HepG2 (cell line): ENCODE data around the gene SSMEM1. TPM values are rescaled to one million over a fixed set of nuclear protein-coding genes. Genes with fewer than 3 reads are reported as not detected.

Source experiments
- ATF2 ChIP-seq: sonication (generic); formaldehyde crosslinking; IDR thresholded peaks from 2 replicates; pipeline ENCODE4 v1.4.0; 2020; ENCODE audit warnings: missing genetic modification reagents
- BRF2 ChIP-seq: sonication (generic); formaldehyde crosslinking; IDR thresholded peaks from 2 replicates; pipeline ENCODE4 v1.8.1; 2022; ENCODE audit warnings: mild to moderate bottlenecking, missing genetic modification reagents
- HNRNPH1 ChIP-seq: fragments of 200-400 bp; formaldehyde crosslinking; optimal IDR thresholded peaks from 2 replicates; pipeline ENCODE3; 2017; ENCODE audit warnings: mild to moderate bottlenecking, low read depth, low read length
- JUND ChIP-seq: sonication (generic); formaldehyde crosslinking; IDR thresholded peaks from 2 replicates; pipeline ENCODE4 v1.8.0; 2022; ENCODE audit warnings: mild to moderate bottlenecking, missing genetic modification reagents
- KLF12 ChIP-seq: sonication (generic); formaldehyde crosslinking; IDR thresholded peaks from 2 replicates; pipeline ENCODE4 v1.4.0; 2020; ENCODE audit warnings: missing genetic modification reagents, borderline replicate concordance
- NFKB2 ChIP-seq: sonication (generic); formaldehyde crosslinking; IDR thresholded peaks from 2 replicates; pipeline ENCODE4 v1.4.0; 2020; ENCODE audit warnings: missing genetic modification reagents, borderline replicate concordance
- PRDM10 ChIP-seq: sonication (generic); formaldehyde crosslinking; IDR thresholded peaks from 2 replicates; pipeline ENCODE4 v1.4.0; 2020; ENCODE audit warnings: low read depth, missing genetic modification reagents
- TFDP2 ChIP-seq: sonication (generic); formaldehyde crosslinking; IDR thresholded peaks from 2 replicates; pipeline ENCODE4 v1.4.0; 2020; ENCODE audit warnings: missing genetic modification reagents
- TRAFD1 ChIP-seq: sonication (generic); formaldehyde crosslinking; IDR thresholded peaks from 2 replicates; pipeline ENCODE4 v1.5.1; 2020; ENCODE audit warnings: missing genetic modification reagents, mild to moderate bottlenecking, borderline replicate concordance
- YY1 ChIP-seq: IDR thresholded peaks from 2 replicates; pipeline ENCODE4 v1.6.1; 2011; ENCODE audit warnings: low read length, low read depth, moderate library complexity, mild to moderate bottlenecking; ENCODE audit not compliant: insufficient read depth, insufficient replicate concordance
- ZKSCAN5 ChIP-seq: sonication (generic); formaldehyde crosslinking; IDR thresholded peaks from 2 replicates; pipeline ENCODE4 v1.5.1; 2020; ENCODE audit warnings: mild to moderate bottlenecking, missing genetic modification reagents
- ZNF382 ChIP-seq: sonication (generic); formaldehyde crosslinking; IDR thresholded peaks from 2 replicates; pipeline ENCODE4 v1.5.0; 2020; ENCODE audit warnings: missing genetic modification reagents, mild to moderate bottlenecking, borderline replicate concordance
- ZNF503 ChIP-seq: sonication (generic); formaldehyde crosslinking; IDR thresholded peaks from 2 replicates; pipeline ENCODE4 v1.4.0; 2020; ENCODE audit warnings: missing genetic modification reagents
- ZNF550 ChIP-seq: sonication (generic); formaldehyde crosslinking; IDR thresholded peaks from 2 replicates; pipeline ENCODE4 v1.4.0; 2020; ENCODE audit warnings: mild to moderate bottlenecking, missing genetic modification reagents, borderline replicate concordance
- ZZZ3 ChIP-seq: sonication (generic); formaldehyde crosslinking; IDR thresholded peaks from 2 replicates; pipeline ENCODE4 v1.4.0; 2020; ENCODE audit warnings: missing genetic modification reagents, mild to moderate bottlenecking, borderline replicate concordance
- polyA plus RNA-seq, 8 experiments: library from polyadenylated mRNA; depleted of rRNA in 3 of 8; stranded (reverse) in 7 of 8; unstranded in 1 of 8; fragments of >200 nt; fragmentation: Illumina TruSeq in 4 of 8; extraction: Trizol in 4 of 8; gene quantifications; 2 replicates each; pipeline versions ENCODE4 v1.2.1 to v1.2.3, GENCODE V29; 2011 to 2016; ENCODE audit warnings: low read depth in 4 of 8, missing spikeins in 1 of 8, mixed read lengths in 1 of 8; ENCODE audit not compliant: insufficient read depth in 1 of 8
- total RNA-seq, 5 experiments: library from RNA; depleted of rRNA; stranded (reverse); fragments of >200 nt; fragmentation: Illumina TruSeq; extraction: Trizol; gene quantifications; 2 replicates each; pipeline ENCODE4 v1.2.3, GENCODE V29; 2016; ENCODE audit warnings: low read depth in 1 of 5

Gene SSMEM1
- total and polyA plus RNA-seq, 2 of the 13 experiments (the other 11 are each of a cell fraction or from before 2014, with no cell fraction given) = not detected

- TF ChIP-seq PRDM10 (CRISPR knock-in tag) = 0 out of 2 replicates have a peak, but pooled peaks have one; percentile 33
- TF ChIP-seq ZZZ3 (CRISPR knock-in tag) = peak; percentile 81; the same call in 1 of the 2 replicates
- TF ChIP-seq ZNF382 = no peak
- TF ChIP-seq JUND = no peak
- TF ChIP-seq NFKB2 (CRISPR knock-in tag) = peak; percentile 88; the same call in 1 of the 2 replicates
- TF ChIP-seq ZKSCAN5 (CRISPR knock-in tag) = no peak
- no peak for TF ChIP-seq ZNF550 (CRISPR knock-in tag)
- 0 out of 2 replicates have a peak, but pooled peaks have one; percentile 33 for TF ChIP-seq TRAFD1
- peak; percentile 92 for TF ChIP-seq TFDP2
- TF ChIP-seq KLF12 (CRISPR knock-in tag) = no peak
- TF ChIP-seq YY1 = peak; percentile 86
- no peak for TF ChIP-seq HNRNPH1
- no peak for TF ChIP-seq ZNF503 (CRISPR knock-in tag)
- TF ChIP-seq BRF2 = peak; percentile 62; the same call in 1 of the 2 replicates
- 0 out of 2 replicates have a peak, but pooled peaks have one; percentile 57 for TF ChIP-seq ATF2
Measured at GRCh38 chr7:130205084-130205947, 2.3 kb upstream of the SSMEM1 start, which contains the start of gene TMEM209 (continued).
